Caki2 (cell line): ENCODE results near the gene CHST15. TPM values are rescaled to one million over a fixed set of nuclear protein-coding genes. Genes with fewer than 3 reads are reported as not detected.

Experiments used
- DNase-seq: peaks from one replicate; pipeline ENCODE4 v3.0.0-alpha.2; 2015; ENCODE audit warnings: low read depth
- in situ Hi-C: cut with HindIII; loops from 2 replicates; pipeline ENCODE4 v1.10.0; 2016; ENCODE audit warnings: low sequenced_read_pairs, low pct_unique_long_range_greater_than_20kb, mixed read lengths
- total RNA-seq: library from RNA; depleted of rRNA; stranded (reverse); fragments of >200 nt; shearing (Covaris generic); gene quantifications from 2 replicates; pipeline ENCODE4 v1.2.3, GENCODE V29; 2014; ENCODE audit warnings: low replicate concordance; rRNA removed

CHST15 gene
- total RNA-seq: 17.9 and 27.1 TPM in 2 replicates

GRCh38 chr10:124092860-124093773 lies at the start of gene CHST15:
TSS of gene CHST15 (minus strand) at chr10:124093598. CDS start at chr10:124046212, 47,386 bp downstream.
- in situ Hi-C loops: no loop called here
- peak; percentile 87 for DNase-seq

DNA sequence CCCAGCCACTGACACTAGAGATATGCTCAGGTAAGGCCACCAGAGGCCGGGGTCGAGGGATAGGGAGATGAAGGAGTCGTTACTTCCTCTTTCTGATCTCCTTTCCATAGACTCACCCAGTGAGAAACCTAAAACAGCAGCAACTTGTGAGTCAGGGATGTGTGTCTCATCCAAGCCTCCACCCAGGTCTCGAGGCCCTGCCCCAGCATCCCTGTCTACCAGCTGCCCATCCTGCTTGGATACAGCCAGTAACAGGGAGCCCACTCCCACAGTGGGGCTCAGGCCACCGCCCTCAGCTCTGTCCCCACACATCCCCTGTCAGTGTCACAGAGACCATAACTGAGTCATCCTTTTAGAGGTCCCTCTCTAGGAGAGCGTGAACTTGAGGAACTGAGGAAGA lies 49.6 kb upstream of the CHST15 start:
- in situ Hi-C loops: no loop called here
- no peak for DNase-seq

- in situ Hi-C loops: no loop called here
- no peak for DNase-seq
Observed at GRCh38 chr10:124142006-124142739, 48.8 kb upstream of the CHST15 start.

DNA sequence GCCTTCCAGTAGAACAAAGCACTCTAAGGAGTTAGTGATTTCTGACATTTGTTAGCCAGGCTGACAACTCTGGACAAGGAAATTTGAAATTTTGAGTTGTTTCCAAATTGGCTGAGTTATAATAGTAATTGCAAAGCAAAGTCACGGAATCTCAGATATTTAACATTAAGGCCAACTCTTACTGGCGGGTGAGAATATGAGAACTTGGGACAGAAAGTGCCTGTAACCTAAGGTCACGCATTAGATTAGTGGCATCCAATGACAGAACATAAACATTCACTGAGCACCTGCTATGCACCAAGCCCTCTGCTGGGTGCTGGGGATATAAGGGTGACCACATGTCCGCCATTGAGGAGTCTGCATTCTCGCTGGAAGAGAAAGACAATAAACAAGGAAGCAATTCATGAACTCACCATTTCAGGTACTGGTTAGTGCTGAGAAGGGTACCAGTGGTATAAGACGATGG lies 45.5 kb upstream of the CHST15 start:
- no peak for DNase-seq
- in situ Hi-C loops: no loop called here

GRCh38 chr10:124138195-124138882 lies 44.9 kb upstream of the CHST15 start:
- no peak for DNase-seq
- in situ Hi-C loops: no loop called here

DNA sequence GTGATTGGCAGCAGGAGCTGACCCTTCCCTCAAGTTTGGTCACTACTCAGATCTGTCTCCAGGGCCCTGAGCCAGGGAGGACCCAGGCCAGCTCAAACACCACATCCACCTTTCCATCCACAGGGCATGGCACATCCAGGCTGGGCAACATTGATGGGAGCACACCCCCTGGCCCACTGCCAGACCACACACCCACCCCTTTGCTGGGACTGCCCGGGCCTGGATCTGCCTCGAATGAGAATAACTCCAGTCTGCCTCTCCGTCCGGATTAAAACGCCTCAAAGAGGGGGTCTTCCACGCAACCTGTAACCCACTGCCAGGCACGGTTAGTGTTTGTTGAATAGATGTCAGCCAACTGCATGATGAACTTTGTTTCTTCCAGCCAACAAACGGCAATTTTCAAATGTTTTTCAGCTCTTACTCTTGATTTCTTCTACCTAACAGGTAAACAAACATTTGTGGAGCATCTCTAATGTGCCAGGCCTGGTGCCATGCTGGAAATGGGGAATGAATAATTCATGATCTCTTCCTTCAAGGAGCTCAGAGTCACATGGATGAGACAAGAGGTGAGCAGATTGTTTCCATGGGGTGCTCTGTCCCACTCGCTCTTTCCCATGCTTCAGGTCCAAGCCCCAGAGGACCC lies 41.0 kb upstream of the CHST15 start:
- no peak for DNase-seq
- in situ Hi-C loops: no loop called here

- in situ Hi-C loops: no loop called here
- DNase-seq: no peak
Observed at GRCh38 chr10:124132876-124133275, 39.5 kb upstream of the CHST15 start.

DNA sequence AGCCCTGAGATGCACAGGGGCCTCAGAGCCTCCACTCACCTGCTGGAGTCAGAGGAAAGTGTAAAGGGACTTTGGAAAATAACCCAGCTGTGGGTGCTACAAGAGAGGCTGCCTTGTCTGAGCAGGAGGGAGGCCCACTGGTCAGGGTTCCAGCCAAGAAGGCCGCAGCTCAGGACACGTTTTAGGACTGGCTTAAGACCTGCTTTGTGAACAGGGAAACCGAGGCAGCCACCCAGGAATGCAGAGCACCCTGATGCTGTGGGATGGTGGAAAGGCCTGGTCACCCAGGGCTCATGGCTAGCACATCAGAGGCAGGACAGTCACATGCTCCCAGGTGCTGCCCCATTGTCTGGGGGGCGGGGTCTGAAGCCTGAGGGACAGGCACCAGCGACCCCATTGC lies 38.9 kb upstream of the CHST15 start:
- in situ Hi-C loops: no loop called here
- no peak for DNase-seq

- in situ Hi-C loops: no loop called here
- DNase-seq: no peak
Observed at GRCh38 chr10:124131172-124131571, 37.8 kb upstream of the CHST15 start.

DNA sequence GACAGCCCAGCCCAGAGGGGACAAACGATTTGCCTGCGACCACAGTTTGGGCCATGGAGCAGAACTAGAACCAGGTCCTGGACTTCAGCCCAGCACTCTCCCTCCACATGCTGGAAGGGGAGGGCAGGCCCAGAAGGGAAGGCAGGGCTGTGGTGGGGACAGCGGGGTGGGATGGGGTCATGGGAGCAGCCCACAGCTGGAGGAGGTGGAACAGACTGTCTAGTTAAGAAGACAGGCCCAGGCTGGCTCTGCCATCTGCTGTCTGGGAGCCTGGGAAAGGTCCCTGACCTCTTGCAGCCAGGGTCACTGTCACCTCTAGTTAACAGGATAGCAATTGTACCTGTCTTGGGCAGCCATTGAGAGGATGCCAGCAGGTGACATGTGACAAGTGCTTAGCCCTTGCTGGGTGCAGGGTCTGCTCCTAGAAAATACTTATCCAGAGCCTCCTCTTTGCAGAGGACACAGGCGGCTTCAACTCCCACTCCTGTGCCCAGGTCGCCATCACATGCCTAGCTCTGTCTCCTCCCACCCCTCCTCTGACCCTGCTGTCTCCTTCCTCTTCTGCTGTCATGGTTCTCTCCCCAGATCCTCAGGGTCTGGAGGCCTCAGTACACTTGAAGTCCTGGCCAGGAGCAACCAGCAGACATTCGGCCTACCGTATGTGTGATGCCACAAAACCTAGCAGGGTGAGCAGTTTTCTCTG lies 37.0 kb upstream of the CHST15 start:
- in situ Hi-C loops: no loop called here

DNA sequence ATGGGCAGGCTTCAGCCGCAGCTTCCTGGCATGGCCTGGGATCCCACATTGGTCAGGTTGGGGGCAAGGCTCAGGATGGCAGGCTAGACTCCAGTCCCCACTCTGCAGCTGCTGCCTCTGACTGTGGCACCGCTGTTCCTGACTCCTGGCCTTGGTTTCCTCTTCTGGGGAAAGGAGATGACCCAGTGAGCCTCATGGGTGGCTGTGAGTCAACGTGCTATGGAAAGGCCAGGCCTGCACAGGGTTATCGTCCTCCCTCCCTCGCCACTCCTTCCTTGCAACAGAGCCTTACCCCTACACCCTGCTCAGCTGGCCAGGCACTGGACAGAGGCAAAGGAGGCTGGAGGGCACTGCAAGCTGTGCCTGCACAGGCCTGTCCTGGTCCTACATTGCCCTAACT lies 36.1 kb upstream of the CHST15 start:
- no peak for DNase-seq
- in situ Hi-C loops: no loop called here

More for the DNA sequence above, 37.0 kb upstream of the CHST15 start:
- DNase-seq: no peak

DNA sequence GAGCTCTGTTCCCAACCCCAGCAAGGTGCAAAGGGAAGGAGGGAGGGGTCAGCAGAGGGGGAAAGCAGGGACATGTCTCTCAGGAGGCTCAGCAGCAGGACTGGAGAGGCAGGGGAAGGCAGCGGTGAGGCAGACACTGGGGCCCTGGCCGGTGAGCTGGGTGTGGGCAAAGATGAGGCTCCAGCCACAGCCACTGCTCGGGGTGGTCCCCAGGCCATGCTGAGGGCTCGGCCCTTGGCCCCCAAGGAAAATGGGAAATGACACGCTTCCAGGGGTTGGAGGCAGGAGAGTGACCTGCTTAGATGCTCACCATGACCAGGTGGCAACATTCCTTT lies 35.4 kb upstream of the CHST15 start:
- in situ Hi-C loops: no loop called here
- DNase-seq: no peak

DNA sequence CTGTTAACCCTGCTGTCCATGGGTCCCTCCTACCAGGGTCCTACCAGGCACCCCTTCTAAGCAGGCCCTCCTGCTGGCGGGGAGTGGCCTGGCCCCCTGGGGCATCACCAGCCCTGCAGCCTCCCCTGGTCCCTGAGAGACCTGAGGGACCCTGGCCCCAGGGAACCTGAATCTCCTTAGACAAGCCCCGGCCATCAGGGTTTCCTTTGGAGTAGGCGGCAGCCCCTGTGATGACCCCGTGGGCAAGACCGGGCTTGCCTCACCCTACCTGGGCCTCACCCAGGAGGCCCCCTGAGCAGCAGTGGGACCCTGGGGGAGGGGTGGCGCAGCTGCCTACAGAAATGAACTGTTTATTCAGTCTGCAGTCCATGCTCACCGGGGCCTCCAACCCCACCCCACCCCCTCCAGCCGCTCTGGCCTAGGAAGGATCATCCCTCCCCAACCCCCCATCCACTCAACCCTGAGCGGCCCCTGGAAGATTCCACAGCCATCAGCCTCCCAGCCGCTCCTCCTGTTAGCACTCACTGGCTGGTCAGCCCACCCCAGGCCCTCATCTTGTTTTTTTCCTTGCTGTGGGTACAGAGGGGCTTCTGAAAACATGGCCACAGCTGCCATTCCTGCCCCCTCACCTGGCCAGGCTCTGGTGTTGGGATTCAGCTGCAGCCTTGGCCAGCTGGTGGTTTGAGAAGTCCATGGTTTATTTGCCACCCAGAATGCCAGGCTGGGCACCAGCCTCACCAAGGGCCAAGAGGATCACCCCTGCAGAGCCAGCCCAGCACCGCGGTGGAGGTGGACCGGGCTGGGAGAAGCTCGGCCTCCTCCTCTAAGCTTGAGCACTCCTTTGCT lies 34.8 kb upstream of the CHST15 start:
- in situ Hi-C loops: no loop called here

DNA sequence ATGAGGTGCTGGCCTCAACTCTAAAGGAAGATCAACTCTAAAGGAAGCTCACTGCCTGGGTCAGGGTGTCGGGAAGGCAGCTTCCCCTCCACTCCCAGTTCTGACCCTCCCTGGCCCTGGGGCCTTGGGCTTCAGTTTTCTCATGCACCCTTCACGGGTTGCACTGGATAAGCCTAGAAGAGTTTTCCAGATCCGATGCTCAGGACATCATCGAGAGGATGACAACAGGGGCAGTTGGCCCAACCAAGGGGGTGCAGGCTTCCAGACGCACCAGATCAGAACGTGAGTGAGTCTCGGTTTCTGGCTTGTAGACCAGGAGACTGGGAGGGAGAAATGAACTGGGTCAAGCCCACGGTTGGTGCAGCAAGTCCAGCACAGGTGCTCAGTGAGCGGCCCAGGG lies 34.2 kb upstream of the CHST15 start:
- no peak for DNase-seq
- in situ Hi-C loops: no loop called here

More for the DNA sequence above, 34.8 kb upstream of the CHST15 start:
- no peak for DNase-seq

- in situ Hi-C loops: no loop called here
- no peak for DNase-seq
Observed at GRCh38 chr10:124126983-124127385, 33.6 kb upstream of the CHST15 start.

DNA sequence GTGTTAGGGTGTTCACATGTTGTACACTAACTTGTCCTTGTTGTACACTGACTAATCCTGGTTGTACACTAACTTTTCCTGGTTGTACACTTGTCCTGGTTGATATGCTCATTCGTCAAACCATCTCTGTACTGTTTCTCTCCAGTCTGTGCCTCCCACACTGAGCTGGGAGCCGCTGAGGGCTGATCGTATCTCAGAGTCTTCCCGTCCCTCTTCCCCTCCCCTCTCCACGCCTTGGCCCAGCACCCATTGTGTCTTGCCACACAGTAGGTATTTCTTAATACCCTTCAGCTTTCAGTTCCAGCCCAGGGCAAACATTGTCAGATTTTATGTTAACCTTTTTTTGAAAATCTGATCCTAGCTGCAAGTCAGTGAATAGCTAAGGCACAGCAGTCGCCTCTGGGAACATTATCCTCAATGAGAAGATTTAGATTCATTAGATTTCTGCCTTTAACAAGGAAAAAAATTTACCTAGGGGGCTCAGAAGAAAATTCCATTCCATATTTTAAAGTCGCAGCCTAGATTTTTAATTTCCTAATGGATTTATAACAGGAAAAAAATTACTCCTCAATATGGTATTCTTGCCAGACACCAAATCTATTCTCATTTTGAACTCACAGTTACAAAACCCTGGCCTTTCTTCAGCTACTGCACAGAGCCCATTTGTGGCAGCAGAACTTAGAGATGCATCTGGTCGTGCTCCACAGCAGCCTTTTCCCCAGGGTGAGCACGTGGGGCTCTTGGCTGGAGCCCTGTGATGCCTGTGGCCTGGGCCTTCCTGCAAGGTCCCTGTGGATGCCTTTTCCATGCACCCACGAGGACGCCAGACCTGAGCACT lies 33.0 kb upstream of the CHST15 start:
- no peak for DNase-seq
- in situ Hi-C loops: no loop called here
